Activated CD8-positive, alpha-beta memory T cell treated with anti-CD3 and anti-CD28 coated beads for 36 hours (primary cell): ENCODE results near the gene TPPP. TPM values are rescaled to one million over a fixed set of nuclear protein-coding genes. Genes with fewer than 3 reads are reported as not detected.

Experiments used
- CTCF ChIA-PET: fragments of 350-600 bp; sonication (Branson Sonifier 250); formaldehyde crosslinking; loops from one replicate; lab custom pipeline; 2021; ENCODE audit warnings: antibody characterized with exemption; lab: Charles Lee
- POLR2A ChIA-PET: fragments of 350-600 bp; sonication (Branson Sonifier 250); formaldehyde crosslinking; loops from one replicate; lab custom pipeline; 2021; ENCODE audit warnings: antibody characterized with exemption; lab: Charles Lee
- total RNA-seq, 2 experiments: library from RNA; stranded (reverse); gene quantifications; one replicate each; pipeline ENCODE4 v1.2.3, GENCODE V29; 2021

Gene TPPP
- total RNA-seq, 2 experiments from 2014 or later: 0.21 to 0.29 TPM

DNA sequence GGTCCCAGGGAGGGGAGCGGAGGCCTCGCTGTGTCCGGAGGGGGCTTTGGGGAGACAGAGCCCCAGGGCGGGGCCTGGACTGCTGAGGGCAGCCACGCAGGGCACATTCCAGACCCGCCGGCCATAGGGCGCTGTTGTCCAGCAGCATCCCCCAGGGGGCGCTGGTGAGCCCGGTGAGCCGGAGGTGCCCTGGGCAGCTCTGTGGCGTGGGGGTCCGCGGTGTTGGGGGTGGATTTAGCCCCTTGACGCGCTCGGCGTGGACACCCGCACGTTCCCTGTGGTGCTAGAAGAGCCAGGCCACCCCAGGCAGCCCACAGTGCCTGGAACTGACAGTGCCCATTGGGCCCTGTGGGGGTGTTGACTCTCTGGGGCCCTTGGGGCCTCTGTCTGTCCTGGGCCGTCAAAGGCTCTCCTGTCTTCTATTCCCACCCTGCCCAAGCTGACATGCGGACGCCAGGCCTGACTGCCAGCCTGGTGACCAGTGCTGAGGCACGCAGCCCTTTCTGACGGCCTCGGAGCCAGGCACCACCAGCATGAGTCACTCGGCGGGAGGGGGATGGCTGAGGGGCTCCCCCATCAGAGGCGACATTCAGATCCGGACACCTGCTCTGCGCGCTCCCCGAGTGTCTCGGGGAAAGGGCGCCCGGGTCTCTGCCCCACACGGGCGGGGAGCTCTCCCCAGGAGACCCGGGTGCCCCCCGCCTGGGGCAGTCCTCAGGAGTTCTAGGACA is 23.9 kb downstream of the TPPP start:
- ChIA-PET CTCF (interaction anchor here (1.2 to 2.5 kb wide), 3 partner anchors 16 to 254 kb away, joined by 3 to 8 read pairs (median 7); no protein-coding TSS in a partner anchor), POLR2A (no interaction called here)

GRCh38 chr5:668283-668995 is 24.7 kb downstream of the TPPP start:
- CTCF ChIA-PET: interaction anchor here (2.0 to 2.5 kb wide), 2 partner anchors 15 to 234 kb away, joined by 7 to 8 read pairs; no protein-coding TSS in a partner anchor
- POLR2A ChIA-PET: no interaction called here

- POLR2A ChIA-PET: no interaction called here
- CTCF ChIA-PET: no interaction called here
Observed at GRCh38 chr5:666816-667498, 26.2 kb downstream of the TPPP start.

DNA sequence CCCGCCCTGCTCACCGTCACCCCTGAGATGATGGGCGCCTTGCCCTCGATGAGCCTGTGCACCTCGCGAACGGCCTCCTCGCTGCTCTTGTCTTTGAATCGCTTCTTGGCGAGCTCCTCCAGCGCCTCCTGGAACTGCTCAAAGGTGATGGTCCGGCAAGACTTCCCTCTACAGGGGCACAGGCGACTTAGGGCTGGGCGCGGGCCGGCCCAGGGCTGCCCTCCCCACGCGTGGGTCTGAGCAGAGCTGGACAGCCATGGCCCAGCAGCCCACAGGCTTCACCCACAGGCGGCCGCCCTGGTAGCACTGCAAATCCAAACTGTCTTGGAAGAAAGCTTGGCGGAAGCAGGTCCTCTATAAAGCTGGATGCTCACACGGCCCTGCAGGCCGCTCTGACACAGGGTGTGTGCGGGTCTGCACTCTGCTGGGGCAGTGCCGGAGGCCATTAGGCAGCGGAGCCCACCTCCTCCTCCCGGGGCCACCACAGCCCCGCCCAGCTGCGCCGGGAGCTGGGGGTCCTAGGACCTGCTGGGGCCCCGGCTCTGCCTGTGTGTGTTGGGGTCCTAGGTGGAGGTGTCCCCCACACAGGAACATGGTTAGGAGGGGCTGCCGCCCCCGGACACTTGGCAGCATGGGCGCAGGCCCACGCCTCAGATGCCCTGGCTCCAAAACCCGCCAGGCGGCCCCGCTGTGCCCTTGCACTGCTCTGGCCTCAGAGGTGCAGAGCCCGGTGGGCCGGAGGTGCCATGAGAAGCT is 27.0 kb downstream of the TPPP start:
- ChIA-PET POLR2A (no interaction called here), CTCF (no interaction called here)

- ChIA-PET POLR2A (no interaction called here), CTCF (no interaction called here)
Observed at GRCh38 chr5:665541-665955, 27.6 kb downstream of the TPPP start.

DNA sequence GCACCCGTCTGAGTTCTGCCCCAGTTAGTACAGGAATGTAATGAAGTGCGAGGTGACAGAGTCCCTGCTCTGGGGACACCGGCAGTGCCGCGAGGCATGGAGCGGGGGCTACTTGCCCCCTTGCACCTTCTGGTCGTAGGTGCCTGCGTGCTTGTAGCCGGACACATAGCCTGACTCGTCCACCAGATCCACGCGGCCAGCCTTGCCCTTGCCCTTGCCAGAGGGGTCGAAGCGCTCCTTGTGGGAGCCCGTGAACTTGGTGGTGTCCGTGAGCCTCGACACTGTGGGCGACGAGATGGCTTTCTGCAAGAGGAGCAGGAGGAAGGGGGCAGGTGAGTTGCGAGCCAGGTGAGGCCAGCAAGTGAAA is 28.2 kb downstream of the TPPP start:
- POLR2A ChIA-PET: no interaction called here
- CTCF ChIA-PET: no interaction called here

GRCh38 chr5:664343-664993 is 28.7 kb downstream of the TPPP start:
- ChIA-PET CTCF (no interaction called here), POLR2A (no interaction called here)

DNA sequence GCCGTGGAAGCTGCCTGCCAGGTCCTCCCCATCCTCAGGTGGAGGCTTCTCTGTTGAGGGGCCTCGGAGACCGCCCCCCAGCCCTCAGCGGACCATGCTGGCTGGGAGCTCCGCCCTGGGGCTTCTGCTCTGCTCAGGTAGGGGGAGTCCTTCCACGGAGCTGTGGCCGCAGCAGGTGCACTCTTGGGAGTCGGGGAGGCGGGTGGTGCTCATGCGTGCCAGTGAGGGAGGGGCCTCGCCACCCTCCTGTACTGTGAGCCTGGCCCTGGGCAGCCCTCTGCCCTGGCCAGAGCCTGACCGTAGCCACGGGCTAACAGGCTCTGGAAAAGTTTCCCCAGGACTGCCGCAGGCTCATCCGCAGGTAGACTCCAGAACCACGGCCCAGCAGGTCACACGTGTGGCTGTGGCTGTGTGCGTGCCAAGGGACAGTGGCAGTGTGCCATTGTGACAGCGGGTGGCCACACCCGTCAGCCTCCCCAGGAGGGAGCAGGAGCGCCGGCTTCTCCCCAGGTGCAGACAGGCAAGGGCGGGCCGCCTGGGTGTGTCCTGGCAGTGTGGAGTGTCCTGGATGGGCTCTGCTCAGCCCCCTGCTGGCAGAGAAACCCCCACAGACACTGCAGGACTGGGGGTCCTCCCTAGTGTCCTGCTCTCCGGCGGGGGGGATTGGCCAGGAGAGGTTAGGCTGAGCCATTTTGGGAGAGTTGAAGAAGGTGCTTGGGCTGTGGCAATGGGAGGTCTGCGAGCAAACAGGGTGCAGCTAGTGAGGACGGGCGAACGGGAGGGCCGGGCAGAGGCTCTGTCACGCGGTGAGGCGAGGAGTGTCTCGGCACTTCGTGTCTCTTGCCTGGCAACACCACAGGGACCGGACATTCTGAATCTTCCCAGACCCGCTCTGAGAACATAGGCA is 29.5 kb downstream of the TPPP start:
- ChIA-PET POLR2A (no interaction called here), CTCF (no interaction called here)

DNA sequence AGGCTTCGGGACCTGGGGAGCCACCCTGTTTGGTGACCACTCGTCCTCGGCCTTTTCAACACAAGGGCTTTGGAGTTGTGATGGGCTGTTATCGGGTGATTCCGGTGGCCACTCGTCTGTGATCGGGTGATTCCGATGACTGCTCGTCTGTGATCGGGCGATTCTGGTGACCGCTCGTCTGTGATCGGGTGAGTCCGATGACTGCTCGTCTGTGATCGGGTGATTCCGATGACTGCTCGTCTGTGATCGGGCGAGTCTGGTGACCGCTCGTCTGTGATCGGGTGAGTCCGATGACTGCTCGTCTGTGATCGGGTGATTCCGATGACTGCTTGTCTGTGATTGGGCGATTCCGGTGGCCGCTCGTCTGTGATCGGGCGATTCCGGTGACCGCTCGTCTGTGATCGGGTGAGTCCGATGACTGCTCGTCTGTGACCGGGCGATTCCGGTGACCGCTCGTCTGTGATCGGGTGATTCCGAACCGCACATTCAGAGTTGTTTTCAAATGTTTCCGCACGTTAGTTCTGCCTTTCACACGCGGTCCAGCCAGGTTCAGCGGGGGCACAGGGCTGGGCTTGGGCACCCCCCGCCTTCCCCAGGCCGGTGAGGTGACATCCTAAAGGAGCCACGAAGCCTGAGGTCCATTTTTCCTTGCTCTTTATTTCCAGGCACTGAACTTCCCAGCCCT is 30.3 kb downstream of the TPPP start:
- ChIA-PET POLR2A (no interaction called here), CTCF (no interaction called here)

- ChIA-PET POLR2A (no interaction called here), CTCF (interaction anchor here (0.9 kb wide), 1 partner anchor 9 kb away, joined by 3 read pairs; no protein-coding TSS in a partner anchor)
Observed at GRCh38 chr5:661891-662750, 31.0 kb downstream of the TPPP start.

DNA sequence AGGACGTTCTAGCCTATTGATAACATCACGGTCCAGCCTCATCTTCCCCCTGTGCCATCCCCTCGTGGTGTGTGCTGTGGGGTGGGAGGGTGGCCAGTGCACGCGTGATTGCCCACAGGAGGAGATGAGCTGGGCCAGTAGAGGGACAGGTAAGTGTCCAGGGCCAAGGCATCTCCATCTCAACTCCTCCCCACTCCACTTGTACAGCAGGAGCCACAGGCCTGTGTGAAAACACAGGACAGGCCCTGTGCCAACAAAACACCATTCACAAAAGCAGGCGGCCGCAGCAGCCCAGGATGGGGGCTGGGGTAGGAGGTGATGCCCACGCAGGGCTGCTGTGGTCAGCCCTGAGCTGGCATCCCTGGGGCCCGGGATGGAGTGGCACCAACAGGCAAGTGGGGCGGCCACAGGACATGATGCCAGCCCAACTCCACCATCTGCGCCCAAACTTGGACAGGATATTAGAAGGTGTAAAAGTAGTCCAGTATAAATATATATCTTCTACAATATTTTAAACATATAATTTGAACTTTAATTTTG is 32.6 kb downstream of the TPPP start:
- POLR2A ChIA-PET: no interaction called here
- CTCF ChIA-PET: no interaction called here

DNA sequence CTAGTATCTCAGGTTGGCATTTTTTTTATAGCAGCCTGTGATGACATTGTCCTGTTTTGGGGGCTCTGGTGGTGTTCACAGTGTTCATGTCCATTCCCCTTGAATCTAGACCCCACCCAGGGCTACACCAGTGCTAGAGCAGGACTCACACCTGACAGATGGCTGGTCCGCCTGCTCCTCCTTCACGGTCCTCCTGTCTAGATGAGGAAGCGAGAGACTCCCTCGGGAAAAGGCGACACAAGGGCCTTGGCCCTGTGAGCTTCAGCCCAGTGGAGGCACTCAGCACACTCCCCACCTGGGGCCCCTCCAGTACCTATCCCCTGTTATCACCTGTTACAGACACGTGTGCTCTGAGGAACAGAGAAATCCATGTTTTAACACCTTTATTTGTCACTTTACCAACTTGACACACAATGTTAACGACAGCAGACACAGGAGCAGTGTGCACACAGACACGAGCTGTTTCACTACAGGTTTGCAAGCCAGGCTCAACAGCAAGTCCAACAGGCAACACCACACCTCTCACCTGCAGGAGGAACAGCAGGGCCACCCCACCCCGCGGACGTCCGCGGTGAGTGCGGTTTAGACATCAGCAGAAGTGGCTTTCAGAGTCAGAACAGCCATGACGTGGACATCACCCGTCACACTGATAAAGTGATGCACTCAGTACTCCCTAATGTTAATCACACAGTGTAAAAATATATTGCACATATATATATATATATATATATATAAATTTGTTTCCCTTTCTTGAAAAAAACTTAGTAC is 33.5 kb downstream of the TPPP start:
- ChIA-PET POLR2A (no interaction called here), CTCF (no interaction called here)

DNA sequence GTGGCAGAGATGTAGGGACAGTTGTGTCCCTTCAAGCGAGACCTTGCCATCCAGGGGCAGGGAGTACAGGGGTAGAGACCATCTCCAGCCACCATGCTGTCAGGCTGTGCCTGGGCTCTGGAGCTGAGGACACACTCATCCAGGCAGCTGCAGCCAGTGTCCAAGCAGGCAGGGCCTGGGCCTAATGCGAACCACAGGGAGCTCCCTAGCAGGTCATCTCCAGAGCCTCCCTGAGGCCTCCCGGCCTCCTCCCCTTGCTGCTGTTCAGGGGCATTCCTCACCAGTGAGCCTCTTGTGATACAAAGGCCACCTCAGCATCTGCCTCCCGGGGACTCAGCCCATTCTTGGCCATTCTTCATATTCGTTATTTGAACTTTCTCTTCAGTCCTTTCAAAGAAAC is 35.0 kb downstream of the TPPP start:
- ChIA-PET CTCF (no interaction called here), POLR2A (no interaction called here)

DNA sequence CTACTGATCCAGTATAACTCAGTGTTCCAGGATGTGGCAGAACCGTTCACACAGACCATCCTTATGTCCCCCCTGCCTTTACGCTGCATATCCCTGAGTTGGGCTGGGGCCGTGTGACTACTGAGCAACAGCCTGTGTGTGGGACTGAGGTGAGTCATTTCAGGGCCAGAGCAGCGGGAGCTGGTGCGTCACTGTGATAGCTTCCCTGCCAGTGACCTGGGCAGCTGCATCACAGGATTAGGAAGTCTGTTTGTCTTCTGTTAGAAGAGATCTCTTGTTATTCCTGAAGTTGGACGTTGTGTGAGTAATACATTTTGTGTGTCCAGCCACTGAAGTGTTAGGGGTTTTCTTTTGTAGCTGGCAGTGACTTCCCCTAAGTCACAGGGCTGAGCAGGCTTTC is 35.6 kb downstream of the TPPP start:
- ChIA-PET POLR2A (no interaction called here), CTCF (no interaction called here)

GRCh38 chr5:655406-655805 is 37.7 kb downstream of the TPPP start:
- ChIA-PET CTCF (no interaction called here), POLR2A (no interaction called here)
